ENCODE measurements around the gene PTPRCAP. TPM values are rescaled to one million over a fixed set of nuclear protein-coding genes. Genes with fewer than 3 reads are reported as not detected.
A peak's percentile ranks its signal among the peaks of the same experiment; 100 is the strongest.

The PTPRCAP gene
- total RNA-seq, 5 donors from 2014 or later (not counting 1 experiment from before 2014, with no cell fraction given): 192 to 282 (median 256) TPM

DNA sequence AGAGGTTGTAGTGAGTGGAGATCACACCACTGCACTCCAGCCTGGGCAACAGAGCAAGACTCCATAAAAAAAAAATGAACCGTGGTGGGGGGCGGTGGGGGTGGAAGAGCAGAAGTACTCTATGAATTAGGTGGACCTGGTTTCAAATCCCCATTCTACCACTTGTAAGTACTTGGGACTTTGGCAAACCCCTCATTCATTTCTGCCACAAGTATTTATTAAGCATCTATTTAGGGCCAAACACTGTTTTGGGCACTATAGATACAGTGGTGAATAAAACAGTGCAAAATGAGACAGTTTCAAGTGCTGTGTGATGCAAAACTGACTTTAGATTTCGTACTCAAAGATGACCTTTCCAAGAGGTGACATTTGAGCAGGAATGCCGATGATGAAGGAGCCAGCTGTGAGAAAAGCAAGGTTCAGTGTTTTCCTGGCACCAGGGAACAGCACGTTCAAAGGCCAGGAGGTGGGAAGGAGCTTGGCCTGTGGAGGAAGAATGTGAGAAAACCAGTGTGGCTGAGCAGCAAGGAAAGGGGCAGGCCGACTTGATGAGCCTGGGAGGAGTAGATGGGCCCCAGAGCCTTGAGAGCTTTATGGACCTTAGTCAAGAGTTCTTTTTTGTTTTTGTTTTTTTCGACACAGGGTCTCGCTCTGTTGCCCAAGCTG is 33.0 kb upstream of the PTPRCAP start:
- H3K27ac ChIP-seq (ENCODE audit: low read length): no peak overlapping the region
- ChIA-PET POLR2A (no interaction called here), CTCF (no interaction called here)
- Mint-ChIP-seq H3K27me3 (no peaks in the 10 kb centered on the region), H3K27ac (peak overlapping the region in 1 of 2 donors; percentile 91), H3K9me3 (no peaks in the 10 kb centered on the region), H3K4me3 (peak overlapping the region; percentile 17 to 88 (median 74)), H3K4me1 (peaks cover 24 to 32% (median 26%) of the 10 kb centered on the region in 3 donors), H3K36me3 (no peaks in the 10 kb centered on the region)
- H3K27me3 ChIP-seq (replicated peaks in 1 of 2; ENCODE audit: control insufficient read depth in 2 of 2, extremely low read depth in 1 of 2, insufficient read depth in 2 of 2, low read length in 1 of 2): no peaks in the 10 kb centered on the region
- H3K4me1 ChIP-seq (ENCODE audit: control insufficient read depth in 1 of 2, extremely low read depth in 1 of 2, insufficient read depth in 2 of 2, low read length in 2 of 2): peaks cover 8 to 42% of the 10 kb centered on the region in 2 experiments
- DNase-seq (no peak), ATAC-seq (replicated peaks in 1 of 4) (no peak)
- H3K9me3 ChIP-seq: no peaks in the 10 kb centered on the region
- peaks cover 4 to 7% of the 10 kb centered on the region in 2 donors for H3K36me3 ChIP-seq (ENCODE audit: control insufficient read depth in 2 of 2, extremely low read depth in 1 of 2, insufficient read depth in 1 of 2, low read length in 1 of 2)
- WGBS (ENCODE audit: insufficient coverage): 89% methylated on average over 5 of the region's 8 CpGs
- no peak overlapping the region for H3K4me3 ChIP-seq (ENCODE audit: control insufficient read depth in 1 of 2, extremely low read depth in 1 of 2, low read length in 1 of 2)

DNA sequence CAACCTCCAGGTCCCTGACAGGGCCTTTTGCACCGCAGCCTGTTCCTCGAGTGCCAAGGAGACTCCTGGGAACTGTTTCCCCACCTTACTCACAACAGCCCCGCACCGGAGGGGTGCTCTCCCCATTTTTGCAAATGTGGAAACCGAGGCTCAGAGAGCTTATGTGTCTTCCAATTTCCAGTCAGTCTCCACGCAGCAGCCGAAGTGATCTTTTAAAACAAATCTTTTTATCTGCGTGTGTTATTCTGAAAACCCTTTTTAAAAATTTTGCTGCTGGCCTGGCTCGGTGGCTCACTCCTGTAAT is 32.0 kb upstream of the PTPRCAP start:
- no peaks in the 10 kb centered on the region for H3K9me3 ChIP-seq
- H3K27ac ChIP-seq (ENCODE audit: low read length): peak overlapping the region; percentile 67
- ChIA-PET POLR2A (no interaction called here), CTCF (interaction anchor here in 1 of 2 donors (0.7 kb wide), 1 partner anchor 85 kb away, joined by 4 read pairs; no protein-coding TSS in a partner anchor)
- H3K27ac Mint-ChIP-seq: peak overlapping the region; percentile 85 to 91
- DNase-seq (no peak), ATAC-seq (replicated peaks in 1 of 4) (no peak)
- WGBS (ENCODE audit: insufficient coverage): 20% methylated on average over 9 of the region's 9 CpGs
- H3K9me3 Mint-ChIP-seq: no peaks in the 10 kb centered on the region
- H3K4me3 Mint-ChIP-seq: peak overlapping the region; percentile 74 to 88 (median 87)
- no peaks in the 10 kb centered on the region for H3K36me3 Mint-ChIP-seq
- peaks cover 29 to 40% (median 31%) of the 10 kb centered on the region in 3 donors for H3K4me1 Mint-ChIP-seq
- H3K27me3 ChIP-seq (replicated peaks in 1 of 2; ENCODE audit: control insufficient read depth in 2 of 2, extremely low read depth in 1 of 2, insufficient read depth in 2 of 2, low read length in 1 of 2): no peaks in the 10 kb centered on the region
- peak overlapping the region; percentile 56 to 72 for H3K4me3 ChIP-seq (ENCODE audit: control insufficient read depth in 1 of 2, extremely low read depth in 1 of 2, low read length in 1 of 2)
- H3K27me3 Mint-ChIP-seq: no peaks in the 10 kb centered on the region
- H3K4me1 ChIP-seq (ENCODE audit: control insufficient read depth in 1 of 2, extremely low read depth in 1 of 2, insufficient read depth in 2 of 2, low read length in 2 of 2): peaks cover 8 to 50% of the 10 kb centered on the region in 2 experiments
- peaks cover 4 to 7% of the 10 kb centered on the region in 2 donors for H3K36me3 ChIP-seq (ENCODE audit: control insufficient read depth in 2 of 2, extremely low read depth in 1 of 2, insufficient read depth in 1 of 2, low read length in 1 of 2)

DNA sequence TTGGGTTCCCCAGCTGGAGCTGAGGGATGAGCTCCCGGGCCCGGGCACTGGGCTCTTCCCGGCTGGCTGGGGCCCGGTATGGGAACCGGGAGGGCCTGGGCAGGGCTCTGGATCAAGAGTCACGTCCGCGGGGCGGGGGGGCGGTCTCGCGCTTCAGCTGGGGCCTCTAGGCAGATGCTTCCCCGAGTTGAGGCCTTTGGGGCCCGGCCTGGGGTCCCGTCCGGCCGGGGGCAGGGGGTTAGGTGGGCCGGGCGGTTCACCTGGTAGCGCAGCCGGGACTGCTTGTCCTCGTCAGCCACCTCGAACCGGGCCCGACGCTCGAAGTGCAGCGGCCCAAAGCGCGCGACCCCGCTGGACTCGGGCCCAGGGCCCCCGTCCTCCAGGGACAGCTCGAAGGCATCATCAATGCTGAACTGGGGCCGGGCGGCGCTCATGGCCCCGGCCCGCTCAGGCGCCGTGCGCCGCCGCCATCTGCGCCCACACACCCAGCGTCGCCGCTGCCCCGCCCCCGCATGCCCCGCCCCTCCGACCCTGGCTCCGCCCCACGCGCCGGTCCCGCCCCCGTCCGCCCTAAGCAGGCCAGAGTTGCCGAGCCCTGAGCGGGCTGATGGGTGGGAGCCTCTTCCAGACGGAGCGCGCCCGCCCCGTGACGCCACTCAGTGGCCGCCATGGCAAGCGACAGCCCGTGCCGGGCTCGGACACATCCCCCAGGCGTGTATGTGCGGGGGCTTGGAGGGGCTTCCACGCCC is 31.5 kb upstream of the PTPRCAP start, which contains the start of gene TMEM134:
Gene TMEM134 (minus strand): TSS at position 493 of the 749 bp plus-strand sequence. CDS start 59 bp downstream, at position 434.
- H3K4me3 ChIP-seq (ENCODE audit: control insufficient read depth in 1 of 2, extremely low read depth in 1 of 2, low read length in 1 of 2): peak within 1 kb of the TSS; percentile 80 to 84
- peak within 1 kb of the TSS; percentile 67 for H3K27ac ChIP-seq (ENCODE audit: low read length)
- ChIA-PET POLR2A (interaction anchor here (0.6 to 1.3 kb wide), 2 partner anchors 32 to 146 kb away, joined by 3 to 4 read pairs; no protein-coding TSS in a partner anchor), CTCF (interaction anchor here in 1 of 2 donors (0.7 to 1.5 kb wide), 3 partner anchors 32 to 85 kb away, joined by 4 to 10 read pairs (median 7); partner anchors contain the start of genes PPP1CA and PTPRCAP)
- no peaks in the 10 kb centered on the region for H3K9me3 ChIP-seq
- Mint-ChIP-seq H3K36me3 (no peaks in the 10 kb centered on the region), H3K4me1 (peaks cover 32 to 44% (median 36%) of the 10 kb centered on the region in 3 donors), H3K4me3 (peak within 1 kb of the TSS; percentile 83 to 88 (median 87)), H3K27ac (peak within 1 kb of the TSS; percentile 89 to 93), H3K9me3 (no peaks in the 10 kb centered on the region), H3K27me3 (no peaks in the 10 kb centered on the region)
- no peaks in the 10 kb centered on the region for H3K27me3 ChIP-seq (replicated peaks in 1 of 2; ENCODE audit: control insufficient read depth in 2 of 2, extremely low read depth in 1 of 2, insufficient read depth in 2 of 2, low read length in 1 of 2)
- peaks cover 11 to 55% of the 10 kb centered on the region in 2 experiments for H3K4me1 ChIP-seq (ENCODE audit: control insufficient read depth in 1 of 2, extremely low read depth in 1 of 2, insufficient read depth in 2 of 2, low read length in 2 of 2)
- peaks cover 4 to 7% of the 10 kb centered on the region in 2 donors for H3K36me3 ChIP-seq (ENCODE audit: control insufficient read depth in 2 of 2, extremely low read depth in 1 of 2, insufficient read depth in 1 of 2, low read length in 1 of 2)
- DNase-seq (peak; percentile 81 to 95 (median 88)), ATAC-seq (replicated peaks in 1 of 4) (peak; percentile 73 to 79 (median 78))
- under 1% methylated on average over 76 of the region's 76 CpGs for WGBS (ENCODE audit: insufficient coverage)

DNA sequence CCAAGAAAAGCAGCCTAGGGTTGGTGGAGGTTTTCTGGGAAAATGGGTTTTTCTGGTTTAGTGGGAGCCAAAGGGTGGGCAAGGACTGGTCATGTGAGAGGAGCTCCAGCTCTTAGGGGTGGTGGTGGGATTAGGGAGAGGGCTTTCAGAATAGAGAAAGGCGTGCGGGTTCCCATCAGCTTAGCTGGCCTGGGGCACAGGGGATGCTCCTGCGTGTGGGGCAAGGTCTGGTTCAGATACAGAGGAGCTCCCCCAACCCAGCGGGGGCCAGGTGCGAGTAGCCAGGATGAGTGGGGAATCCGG is 30.9 kb upstream of the PTPRCAP start:
- ChIA-PET CTCF (interaction anchor here in 1 of 2 donors (0.5 to 1.5 kb wide), 3 partner anchors 13 to 67 kb away, joined by 3 to 10 read pairs (median 7); partner anchors contain the start of genes PPP1CA and PTPRCAP), POLR2A (interaction anchor here (0.6 to 1.3 kb wide), 3 partner anchors 28 to 145 kb away, joined by 3 to 4 read pairs (median 3); no protein-coding TSS in a partner anchor)
- Histone ChIP-seq H3K4me1 (ENCODE audit: control insufficient read depth in 1 of 2, extremely low read depth in 1 of 2, insufficient read depth in 2 of 2, low read length in 2 of 2) (peaks cover 11 to 61% of the 10 kb centered on the region in 2 experiments), H3K4me3 (ENCODE audit: control insufficient read depth in 1 of 2, extremely low read depth in 1 of 2, low read length in 1 of 2) (peak overlapping the region; percentile 80 to 84), H3K27me3 (replicated peaks in 1 of 2; ENCODE audit: control insufficient read depth in 2 of 2, extremely low read depth in 1 of 2, insufficient read depth in 2 of 2, low read length in 1 of 2) (no peaks in the 10 kb centered on the region), H3K36me3 (ENCODE audit: control insufficient read depth in 2 of 2, extremely low read depth in 1 of 2, insufficient read depth in 1 of 2, low read length in 1 of 2) (peaks cover 4 to 7% of the 10 kb centered on the region in 2 donors), H3K9me3 (no peaks in the 10 kb centered on the region), H3K27ac (ENCODE audit: low read length) (peak overlapping the region; percentile 56)
- Mint-ChIP-seq H3K4me3 (peak overlapping the region; percentile 83 to 88 (median 87)), H3K4me1 (peaks cover 32 to 44% (median 36%) of the 10 kb centered on the region in 3 donors), H3K36me3 (no peaks in the 10 kb centered on the region), H3K27ac (peak overlapping the region; percentile 89 to 93), H3K9me3 (no peaks in the 10 kb centered on the region), H3K27me3 (no peaks in the 10 kb centered on the region)
- peak in 2 of 35 experiments; percentile 16 to 34 for DNase-seq
- peak in 2 of 4 experiments; percentile 4 to 6 for ATAC-seq (replicated peaks in 1 of 4)
- 12% methylated on average over 6 of the region's 6 CpGs for WGBS (ENCODE audit: insufficient coverage)

DNA sequence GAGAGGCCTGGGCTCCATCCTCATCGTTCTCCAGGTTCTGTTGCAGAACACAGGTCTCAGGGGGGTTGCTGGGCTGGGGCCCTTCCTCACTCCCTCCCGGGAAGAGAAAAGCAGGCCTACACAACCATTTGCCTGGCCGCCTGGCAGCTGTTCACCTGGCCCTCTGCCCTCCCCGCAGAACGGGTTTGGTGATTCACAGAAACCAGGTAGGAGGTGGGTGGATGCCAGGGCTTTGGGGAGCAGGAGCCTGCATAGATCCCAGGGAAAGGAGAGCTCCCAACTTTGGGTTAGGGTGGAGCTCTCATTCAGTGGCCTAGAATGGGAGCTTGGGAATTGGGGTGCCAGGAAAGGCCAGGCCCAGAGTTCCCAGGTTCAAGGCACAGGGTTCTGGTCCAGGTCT is 30.6 kb upstream of the PTPRCAP start:
- Mint-ChIP-seq H3K4me1 (peaks cover 32 to 44% (median 36%) of the 10 kb centered on the region in 3 donors), H3K27ac (peak overlapping the region; percentile 89 to 93), H3K4me3 (peak overlapping the region; percentile 83 to 88 (median 87)), H3K9me3 (no peaks in the 10 kb centered on the region), H3K36me3 (no peaks in the 10 kb centered on the region), H3K27me3 (no peaks in the 10 kb centered on the region)
- WGBS (ENCODE audit: insufficient coverage): 50% methylated on average over 3 of the region's 5 CpGs
- peak overlapping the region; percentile 80 to 84 for H3K4me3 ChIP-seq (ENCODE audit: control insufficient read depth in 1 of 2, extremely low read depth in 1 of 2, low read length in 1 of 2)
- DNase-seq (no peak), ATAC-seq (replicated peaks in 1 of 4) (no peak)
- no peaks in the 10 kb centered on the region for H3K27me3 ChIP-seq (replicated peaks in 1 of 2; ENCODE audit: control insufficient read depth in 2 of 2, extremely low read depth in 1 of 2, insufficient read depth in 2 of 2, low read length in 1 of 2)
- POLR2A ChIA-PET: interaction anchor here (0.6 to 1.3 kb wide), 2 partner anchors 27 to 31 kb away, joined by 3 to 4 read pairs; no protein-coding TSS in a partner anchor
- H3K27ac ChIP-seq (ENCODE audit: low read length): peak overlapping the region; percentile 56
- no peaks in the 10 kb centered on the region for H3K9me3 ChIP-seq
- H3K4me1 ChIP-seq (ENCODE audit: control insufficient read depth in 1 of 2, extremely low read depth in 1 of 2, insufficient read depth in 2 of 2, low read length in 2 of 2): peaks cover 11 to 63% of the 10 kb centered on the region in 2 experiments
- H3K36me3 ChIP-seq (ENCODE audit: control insufficient read depth in 2 of 2, extremely low read depth in 1 of 2, insufficient read depth in 1 of 2, low read length in 1 of 2): peaks cover 4 to 7% of the 10 kb centered on the region in 2 donors
- CTCF ChIA-PET: interaction anchor here in 1 of 2 donors (0.5 to 1.5 kb wide), 3 partner anchors 14 to 66 kb away, joined by 3 to 10 read pairs (median 7); partner anchors contain the start of genes PPP1CA and PTPRCAP

All from T-cell (primary cell).